OCI-LY7 (cell line): ENCODE measurements around the gene HHEX. TPM values are rescaled to one million over a fixed set of nuclear protein-coding genes. Genes with fewer than 3 reads are reported as not detected.

Source experiments
- BruUV-seq: library from RNA; stranded (reverse); fragments of 400-500 nt; replicated peaks from 2 replicates; lab custom pipeline; 2021; lab: Mats Ljungman, UMichigan
- CTCF ChIA-PET: fragments of 300-600 bp; sonication (Branson Sonifier 250); formaldehyde crosslinking; loops from one replicate; lab custom pipeline; 2022; ENCODE audit warnings: antibody characterized with exemption; ENCODE audit not compliant: unreplicated experiment; lab: Charles Lee
- POLR2A ChIA-PET: fragments of 300-600 bp; sonication (Branson Sonifier 250); formaldehyde crosslinking; loops from one replicate; lab custom pipeline; 2022; ENCODE audit warnings: antibody characterized with exemption; lab: Charles Lee
- DNase-seq: peaks from one replicate; pipeline ENCODE4 v3.0.0-alpha.2; 2015; ENCODE audit warnings: low spot score
- H2AFZ ChIP-seq: fragments of 200-600 bp; sonication (generic), shearing (Covaris generic); 2 replicates; pipeline ENCODE4 v1.6.1; 2014; ENCODE audit warnings: mild to moderate bottlenecking, antibody characterized with exemption, low read length, moderate library complexity
- H3K27ac ChIP-seq: fragments of 200-600 bp; sonication (generic); 2 replicates; pipeline ENCODE4 v1.5.1; 2014; ENCODE audit warnings: mixed run types, low read depth, mild to moderate bottlenecking, moderate library complexity, low read length, inconsistent platforms; ENCODE audit not compliant: poor library complexity, severe bottlenecking
- H3K36me3 ChIP-seq: fragments of 200-600 bp; sonication (generic); 2 replicates; pipeline ENCODE4 v1.6.1; 2014; ENCODE audit warnings: mild to moderate bottlenecking, antibody characterized with exemption, low read length, moderate library complexity, mixed read lengths; ENCODE audit not compliant: insufficient read depth
- H3K4me1 ChIP-seq: fragments of 200-600 bp; sonication (generic); 2 replicates; pipeline ENCODE4 v1.5.1; 2014; ENCODE audit warnings: mild to moderate bottlenecking, low read length; ENCODE audit not compliant: insufficient read depth, poor library complexity, severe bottlenecking
- H3K4me2 ChIP-seq: fragments of 200-600 bp; sonication (generic); 2 replicates; pipeline ENCODE4 v1.6.1; 2014; ENCODE audit warnings: mild to moderate bottlenecking, low read length
- H3K4me3 ChIP-seq: fragments of 200-600 bp; sonication (generic); 2 replicates; pipeline ENCODE4 v1.5.1; 2014; ENCODE audit warnings: mild to moderate bottlenecking, low read depth, low read length; ENCODE audit not compliant: poor library complexity, severe bottlenecking
- H3K79me2 ChIP-seq: fragments of 200-600 bp; sonication (generic); 2 replicates; pipeline ENCODE4 v1.6.1; 2016; ENCODE audit warnings: low read depth, mild to moderate bottlenecking, low read length, moderate library complexity, mixed read lengths; ENCODE audit not compliant: insufficient read depth
- H3K9me2 ChIP-seq: fragments of 200-600 bp; sonication (generic); 2 replicates; pipeline ENCODE4 v1.6.1; 2016; ENCODE audit warnings: mild to moderate bottlenecking, low read length, mixed read lengths; ENCODE audit not compliant: insufficient read depth
- H3K9me3 ChIP-seq: fragments of 200-600 bp; sonication (generic); 2 replicates; pipeline ENCODE4 v1.6.1; 2014; ENCODE audit warnings: mild to moderate bottlenecking, mixed run types, low read length, mixed read lengths
- H4K20me1 ChIP-seq: fragments of 200-600 bp; sonication (generic); 2 replicates; pipeline ENCODE4 v1.6.1; 2014; ENCODE audit warnings: mild to moderate bottlenecking, antibody characterized with exemption, low read length, moderate library complexity, mixed read lengths; ENCODE audit not compliant: insufficient read depth
- EZH2phosphoT487 ChIP-seq: fragments of 200-600 bp; sonication (generic); IDR thresholded peaks from 2 replicates; pipeline ENCODE4 v1.6.1; 2018; ENCODE audit warnings: low read depth, borderline replicate concordance, mild to moderate bottlenecking, mixed run types, antibody characterized with exemption, low read length, moderate library complexity, mixed read lengths
- intact Hi-C: fragments of 100-400 bp; cut with micrococcal nuclease; formaldehyde crosslinking; loops from one replicate; pipeline ENCODE4 v1.10.0; 2022; ENCODE audit not compliant: unreplicated experiment
- total RNA-seq, 2 experiments: library from RNA; depleted of rRNA in 1 of 2; stranded (reverse); fragments of >200 nt in 1 of 2; shearing (Covaris generic) in 1 of 2; gene quantifications; 2 replicates each; pipeline ENCODE4 v1.2.3, GENCODE V29; 2014 to 2022
- TF ChIP-seq, protein P1 (sequence below): fragments of 200-600 bp; sonication (generic); conservative IDR thresholded peaks from 2 replicates; pipeline ENCODE4 v1.5.1; 2014; ENCODE audit warnings: mild to moderate bottlenecking, antibody characterized with exemption, low read length, moderate library complexity, mixed read lengths

The HHEX gene
- total RNA-seq, 2 experiments from 2014 or later: 1.6 to 2.8 TPM

DNA sequence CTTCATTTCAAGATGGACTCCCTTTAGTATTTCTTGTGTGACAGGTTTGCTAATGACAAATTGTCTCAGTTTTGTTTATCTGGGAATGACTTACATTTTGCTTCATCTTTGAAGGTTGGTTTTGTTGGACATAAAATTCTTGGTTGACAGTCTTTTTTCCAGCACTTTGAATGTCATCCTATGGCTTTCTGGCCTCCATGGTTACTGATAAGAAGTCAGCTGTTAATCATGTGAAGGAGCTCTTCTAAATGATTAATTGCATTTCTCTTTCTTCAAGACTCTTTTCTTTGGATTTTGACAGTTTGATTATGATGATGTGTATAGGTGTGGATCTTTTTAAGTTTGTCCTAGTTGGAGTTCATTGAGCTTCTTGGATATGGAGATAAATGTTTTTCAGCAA lies 26.9 kb upstream of the HHEX start:
- no TSS peak for BruUV-seq
- H3K4me1 ChIP-seq: no peaks in the 10 kb centered on the region

GRCh38 chr10:92664322-92664721 lies 25.4 kb upstream of the HHEX start:
- Histone ChIP-seq H3K9me3 (peaks cover 17% of the 10 kb centered on the region; the same call in 1 of the 2 replicates), H3K36me3 (peaks cover 3% of the 10 kb centered on the region), H3K4me2 (no peak overlapping the region), H2AFZ (no peak overlapping the region), H3K79me2 (no peaks in the 10 kb centered on the region), H3K4me3 (no peak overlapping the region), H3K4me1 (no peaks in the 10 kb centered on the region), H3K9me2 (no peaks in the 10 kb centered on the region), H3K27ac (no peak overlapping the region), H4K20me1 (no peaks in the 10 kb centered on the region)
- CTCF ChIA-PET: no interaction called here
- intact Hi-C loops: no loop called here
- POLR2A ChIA-PET: interaction anchor here (2.2 kb wide), 1 partner anchor 17 kb away, joined by 7 read pairs; no protein-coding TSS in a partner anchor
- DNase-seq: no peak
- no TSS peak for BruUV-seq
- TF ChIP-seq, protein P1, sequence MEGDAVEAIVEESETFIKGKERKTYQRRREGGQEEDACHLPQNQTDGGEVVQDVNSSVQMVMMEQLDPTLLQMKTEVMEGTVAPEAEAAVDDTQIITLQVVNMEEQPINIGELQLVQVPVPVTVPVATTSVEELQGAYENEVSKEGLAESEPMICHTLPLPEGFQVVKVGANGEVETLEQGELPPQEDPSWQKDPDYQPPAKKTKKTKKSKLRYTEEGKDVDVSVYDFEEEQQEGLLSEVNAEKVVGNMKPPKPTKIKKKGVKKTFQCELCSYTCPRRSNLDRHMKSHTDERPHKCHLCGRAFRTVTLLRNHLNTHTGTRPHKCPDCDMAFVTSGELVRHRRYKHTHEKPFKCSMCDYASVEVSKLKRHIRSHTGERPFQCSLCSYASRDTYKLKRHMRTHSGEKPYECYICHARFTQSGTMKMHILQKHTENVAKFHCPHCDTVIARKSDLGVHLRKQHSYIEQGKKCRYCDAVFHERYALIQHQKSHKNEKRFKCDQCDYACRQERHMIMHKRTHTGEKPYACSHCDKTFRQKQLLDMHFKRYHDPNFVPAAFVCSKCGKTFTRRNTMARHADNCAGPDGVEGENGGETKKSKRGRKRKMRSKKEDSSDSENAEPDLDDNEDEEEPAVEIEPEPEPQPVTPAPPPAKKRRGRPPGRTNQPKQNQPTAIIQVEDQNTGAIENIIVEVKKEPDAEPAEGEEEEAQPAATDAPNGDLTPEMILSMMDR: no peak
- no peak for TF ChIP-seq EZH2phosphoT487

More for the DNA sequence above, 26.9 kb upstream of the HHEX start:
- H2AFZ ChIP-seq: no peak overlapping the region
- ChIA-PET CTCF (no interaction called here), POLR2A (interaction anchor here (0.7 to 2.2 kb wide), 3 partner anchors 18 to 61 kb away, joined by 3 to 7 read pairs (median 4); no protein-coding TSS in a partner anchor)
- H3K4me2 ChIP-seq: no peak overlapping the region
- no peaks in the 10 kb centered on the region for H3K9me2 ChIP-seq
- peaks cover 17% of the 10 kb centered on the region; the same call in 1 of the 2 replicates for H3K9me3 ChIP-seq
- no peaks in the 10 kb centered on the region for H4K20me1 ChIP-seq
- H3K79me2 ChIP-seq: no peaks in the 10 kb centered on the region
- no peak overlapping the region for H3K27ac ChIP-seq
- TF ChIP-seq, protein P1: no peak
- TF ChIP-seq EZH2phosphoT487: no peak
- DNase-seq: peak; percentile 16
- H3K36me3 ChIP-seq: peaks cover 3% of the 10 kb centered on the region
- intact Hi-C loops: no loop called here
- H3K4me3 ChIP-seq: no peak overlapping the region

DNA sequence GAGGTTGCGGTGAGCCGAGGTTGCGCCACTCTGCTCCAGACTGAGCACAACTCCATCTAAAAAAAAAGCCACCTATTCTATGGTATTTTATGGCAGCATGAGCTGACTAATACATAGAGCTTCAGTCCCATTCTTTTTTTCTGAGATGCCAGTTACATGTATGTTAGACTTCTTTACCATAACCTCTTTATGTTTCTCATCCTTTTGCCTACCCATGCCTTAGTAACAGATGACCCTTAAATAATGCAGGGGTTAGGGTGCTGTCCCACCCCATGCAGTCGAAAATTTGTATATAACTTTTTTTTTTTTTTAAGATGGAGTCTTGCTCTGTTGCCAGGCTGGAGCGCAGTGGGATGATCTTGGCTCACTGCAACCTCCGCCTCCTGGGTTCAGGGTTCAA lies 22.7 kb upstream of the HHEX start:
- ChIA-PET CTCF (no interaction called here), POLR2A (interaction anchor here (0.5 to 1.0 kb wide), 4 partner anchors 10 to 95 kb away, joined by 3 read pairs; no protein-coding TSS in a partner anchor)

More for the DNA sequence above, 22.7 kb upstream of the HHEX start:
- no peak for DNase-seq
- H3K4me1 ChIP-seq: no peaks in the 10 kb centered on the region
- H3K79me2 ChIP-seq: no peaks in the 10 kb centered on the region
- intact Hi-C loops: no loop called here
- H3K36me3 ChIP-seq: peaks cover 3% of the 10 kb centered on the region
- TF ChIP-seq, protein P1: no peak
- no peak for TF ChIP-seq EZH2phosphoT487
- peaks cover 17% of the 10 kb centered on the region; the same call in 1 of the 2 replicates for H3K9me3 ChIP-seq
- BruUV-seq: no TSS peak
- H2AFZ ChIP-seq: no peak overlapping the region
- H3K27ac ChIP-seq: no peak overlapping the region
- H3K9me2 ChIP-seq: no peaks in the 10 kb centered on the region
- H3K4me3 ChIP-seq: no peak overlapping the region
- no peaks in the 10 kb centered on the region for H4K20me1 ChIP-seq
- no peak overlapping the region for H3K4me2 ChIP-seq
